ENCODE measurements around the gene ZNF646.

Gene ZNF646, protein sequence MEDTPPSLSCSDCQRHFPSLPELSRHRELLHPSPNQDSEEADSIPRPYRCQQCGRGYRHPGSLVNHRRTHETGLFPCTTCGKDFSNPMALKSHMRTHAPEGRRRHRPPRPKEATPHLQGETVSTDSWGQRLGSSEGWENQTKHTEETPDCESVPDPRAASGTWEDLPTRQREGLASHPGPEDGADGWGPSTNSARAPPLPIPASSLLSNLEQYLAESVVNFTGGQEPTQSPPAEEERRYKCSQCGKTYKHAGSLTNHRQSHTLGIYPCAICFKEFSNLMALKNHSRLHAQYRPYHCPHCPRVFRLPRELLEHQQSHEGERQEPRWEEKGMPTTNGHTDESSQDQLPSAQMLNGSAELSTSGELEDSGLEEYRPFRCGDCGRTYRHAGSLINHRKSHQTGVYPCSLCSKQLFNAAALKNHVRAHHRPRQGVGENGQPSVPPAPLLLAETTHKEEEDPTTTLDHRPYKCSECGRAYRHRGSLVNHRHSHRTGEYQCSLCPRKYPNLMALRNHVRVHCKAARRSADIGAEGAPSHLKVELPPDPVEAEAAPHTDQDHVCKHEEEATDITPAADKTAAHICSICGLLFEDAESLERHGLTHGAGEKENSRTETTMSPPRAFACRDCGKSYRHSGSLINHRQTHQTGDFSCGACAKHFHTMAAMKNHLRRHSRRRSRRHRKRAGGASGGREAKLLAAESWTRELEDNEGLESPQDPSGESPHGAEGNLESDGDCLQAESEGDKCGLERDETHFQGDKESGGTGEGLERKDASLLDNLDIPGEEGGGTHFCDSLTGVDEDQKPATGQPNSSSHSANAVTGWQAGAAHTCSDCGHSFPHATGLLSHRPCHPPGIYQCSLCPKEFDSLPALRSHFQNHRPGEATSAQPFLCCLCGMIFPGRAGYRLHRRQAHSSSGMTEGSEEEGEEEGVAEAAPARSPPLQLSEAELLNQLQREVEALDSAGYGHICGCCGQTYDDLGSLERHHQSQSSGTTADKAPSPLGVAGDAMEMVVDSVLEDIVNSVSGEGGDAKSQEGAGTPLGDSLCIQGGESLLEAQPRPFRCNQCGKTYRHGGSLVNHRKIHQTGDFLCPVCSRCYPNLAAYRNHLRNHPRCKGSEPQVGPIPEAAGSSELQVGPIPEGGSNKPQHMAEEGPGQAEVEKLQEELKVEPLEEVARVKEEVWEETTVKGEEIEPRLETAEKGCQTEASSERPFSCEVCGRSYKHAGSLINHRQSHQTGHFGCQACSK (N-terminal part only)

DNA sequence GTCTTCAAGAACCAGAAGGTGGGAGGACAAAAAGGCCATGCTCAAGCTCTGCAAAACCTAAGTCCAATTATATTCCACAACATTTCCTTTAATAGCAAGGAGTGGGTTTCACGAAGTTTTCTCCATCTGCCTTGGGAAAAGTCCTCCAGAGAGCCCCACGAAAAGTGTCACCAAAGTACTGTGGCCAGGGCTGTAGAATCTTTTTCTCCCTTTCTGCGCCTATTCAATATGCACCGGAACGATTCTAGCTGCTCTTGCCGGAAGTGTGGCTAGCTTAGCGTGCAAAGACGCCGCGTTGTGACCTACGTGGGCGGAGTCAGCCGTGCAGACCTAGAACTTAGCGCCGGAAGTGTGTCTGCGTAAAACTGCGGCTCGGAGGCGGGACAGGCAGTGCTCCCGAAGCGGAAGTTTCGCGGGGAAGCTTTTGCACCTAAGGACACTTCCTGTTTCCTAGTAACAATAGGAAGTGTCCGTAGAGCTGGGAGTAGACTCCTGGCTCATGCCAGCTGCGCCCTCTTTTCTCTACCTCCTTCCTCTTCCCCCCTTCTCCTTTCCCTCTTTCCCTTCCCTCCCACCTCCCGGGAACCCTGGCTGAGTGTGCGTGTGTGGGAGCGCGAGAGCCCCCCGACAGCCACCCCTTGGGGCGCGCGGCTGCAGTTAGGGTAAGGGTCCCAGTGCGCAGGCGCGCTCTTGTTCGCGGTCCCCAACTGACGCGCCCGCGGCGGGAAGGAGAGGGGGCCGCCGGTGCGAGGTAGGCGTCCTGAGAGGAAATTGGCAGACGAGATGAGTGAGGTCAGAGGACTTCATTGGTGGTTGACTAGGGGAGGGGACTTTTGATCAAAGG is at the start of gene ZNF646, which contains the start of gene ZNF668:
TSS of gene ZNF646 (plus strand) at position 453 of the 844 bp plus-strand sequence. CDS start 1,903 bp downstream, outside the sequence.
TSS of gene ZNF668 (minus strand) at position 271 of the 844 bp plus-strand sequence. CDS start 9,781 bp downstream, outside the sequence.
- no peaks in the 10 kb centered on the region for H3K27me3 ChIP-seq (ENCODE audit: insufficient read depth, low read length, poor library complexity, severe bottlenecking)
- H3F3A ChIP-seq (ENCODE audit: low read depth) = peaks cover 3% of the 10 kb centered on the region
- H3K4me1 ChIP-seq (ENCODE audit: insufficient read depth, low read length, poor library complexity, severe bottlenecking) = peaks cover 22% of the 10 kb centered on the region
- peaks cover 15% of the 10 kb centered on the region; the same call in 1 of the 2 replicates for H3K36me3 ChIP-seq (ENCODE audit: insufficient read depth, low read length)
- TF ChIP-seq EZH2phosphoT487 (IDR thresholded peaks at IDR 0.05; ENCODE audit: borderline replicate concordance) = no peak
- TF ChIP-seq, protein P1, sequence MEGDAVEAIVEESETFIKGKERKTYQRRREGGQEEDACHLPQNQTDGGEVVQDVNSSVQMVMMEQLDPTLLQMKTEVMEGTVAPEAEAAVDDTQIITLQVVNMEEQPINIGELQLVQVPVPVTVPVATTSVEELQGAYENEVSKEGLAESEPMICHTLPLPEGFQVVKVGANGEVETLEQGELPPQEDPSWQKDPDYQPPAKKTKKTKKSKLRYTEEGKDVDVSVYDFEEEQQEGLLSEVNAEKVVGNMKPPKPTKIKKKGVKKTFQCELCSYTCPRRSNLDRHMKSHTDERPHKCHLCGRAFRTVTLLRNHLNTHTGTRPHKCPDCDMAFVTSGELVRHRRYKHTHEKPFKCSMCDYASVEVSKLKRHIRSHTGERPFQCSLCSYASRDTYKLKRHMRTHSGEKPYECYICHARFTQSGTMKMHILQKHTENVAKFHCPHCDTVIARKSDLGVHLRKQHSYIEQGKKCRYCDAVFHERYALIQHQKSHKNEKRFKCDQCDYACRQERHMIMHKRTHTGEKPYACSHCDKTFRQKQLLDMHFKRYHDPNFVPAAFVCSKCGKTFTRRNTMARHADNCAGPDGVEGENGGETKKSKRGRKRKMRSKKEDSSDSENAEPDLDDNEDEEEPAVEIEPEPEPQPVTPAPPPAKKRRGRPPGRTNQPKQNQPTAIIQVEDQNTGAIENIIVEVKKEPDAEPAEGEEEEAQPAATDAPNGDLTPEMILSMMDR (conservative IDR thresholded peaks at IDR 0.05; ENCODE audit: low read length) = no peak
- H3K4me2 ChIP-seq (ENCODE audit: low read depth, low read length, poor library complexity, severe bottlenecking) = peak within 1 kb of the TSS; percentile 97
- H4K20me1 ChIP-seq (ENCODE audit: insufficient read depth, low read length, poor library complexity, severe bottlenecking) = peaks cover 36% of the 10 kb centered on the region
- peak within 1 kb of the TSS; percentile 94 for H3K9ac ChIP-seq (ENCODE audit: low read depth, low read length, poor library complexity, severe bottlenecking)
- peak within 1 kb of the TSS; percentile 96 for H3K4me3 ChIP-seq (ENCODE audit: low read length, poor library complexity, severe bottlenecking)
- H3K9me2 ChIP-seq (replicated peaks; ENCODE audit: low read depth, low read length) = no peaks in the 10 kb centered on the region
- H2AFZ ChIP-seq (ENCODE audit: low read length) = peak within 1 kb of the TSS; percentile 85
- H3K9me3 ChIP-seq (ENCODE audit: insufficient read depth, low read depth, low read length) = no peaks in the 10 kb centered on the region
- peaks cover 70% of the 10 kb centered on the region for H3K79me2 ChIP-seq (ENCODE audit: insufficient read depth, low read length)

DNA sequence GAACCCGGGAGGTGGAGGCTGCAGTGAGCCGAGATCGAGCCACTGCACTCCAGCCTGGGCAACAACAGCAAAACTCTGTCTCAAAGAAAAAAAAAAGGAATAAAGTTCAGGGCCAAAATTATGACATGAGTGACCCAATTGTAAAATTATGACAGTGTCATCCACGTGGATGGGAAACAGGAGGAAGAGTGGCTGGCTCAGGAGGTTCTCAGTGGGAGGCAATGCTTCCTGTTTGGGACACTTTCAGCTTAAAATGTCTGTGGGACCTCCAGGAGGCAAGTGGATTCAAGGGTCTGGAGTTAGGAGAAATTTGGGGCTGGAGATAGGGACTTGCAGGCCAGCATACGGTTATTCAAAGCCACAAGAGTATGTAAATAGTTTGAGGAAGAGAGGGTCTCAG is 48.9 kb upstream of the ZNF646 start:
- Histone ChIP-seq H3K36me3 (ENCODE audit: insufficient read depth, low read length) (no peaks in the 10 kb centered on the region), H3K9me2 (replicated peaks; ENCODE audit: low read depth, low read length) (no peaks in the 10 kb centered on the region), H2AFZ (ENCODE audit: low read length) (no peak overlapping the region; the same call in 1 of the 2 replicates), H3K4me1 (ENCODE audit: insufficient read depth, low read length, poor library complexity, severe bottlenecking) (no peaks in the 10 kb centered on the region), H3K27me3 (ENCODE audit: insufficient read depth, low read length, poor library complexity, severe bottlenecking) (no peaks in the 10 kb centered on the region), H3K79me2 (ENCODE audit: insufficient read depth, low read length) (no peaks in the 10 kb centered on the region), H3K4me3 (ENCODE audit: low read length, poor library complexity, severe bottlenecking) (no peak overlapping the region), H4K20me1 (ENCODE audit: insufficient read depth, low read length, poor library complexity, severe bottlenecking) (no peaks in the 10 kb centered on the region), H3K4me2 (ENCODE audit: low read depth, low read length, poor library complexity, severe bottlenecking) (no peak overlapping the region), H3K9me3 (ENCODE audit: insufficient read depth, low read depth, low read length) (no peaks in the 10 kb centered on the region), H3K9ac (ENCODE audit: low read depth, low read length, poor library complexity, severe bottlenecking) (no peak overlapping the region), H3F3A (ENCODE audit: low read depth) (no peaks in the 10 kb centered on the region)
- TF ChIP-seq, protein P1 (conservative IDR thresholded peaks at IDR 0.05; ENCODE audit: low read length) = no peak
- no peak for TF ChIP-seq EZH2phosphoT487 (IDR thresholded peaks at IDR 0.05; ENCODE audit: borderline replicate concordance)
